Superior temporal gyrus (tissue), 1 donor: ENCODE measurements around the gene PARK7.

ENCODE experiments used
- DNase-seq: peaks from one replicate; pipeline ENCODE4 v3.0.0-alpha.2; 2016; ENCODE audit errors: extremely low spot score

PARK7 gene

GRCh38 chr1:7984811-7985210, 23.3 kb downstream of the PARK7 start:
- DNase-seq: no peak

- no peak for DNase-seq
Observed at GRCh38 chr1:7985851-7986612, 24.5 kb downstream of the PARK7 start.

GRCh38 chr1:7987528-7987927, 26.0 kb downstream of the PARK7 start:
- no peak for DNase-seq

GRCh38 chr1:7988576-7988975, 27.1 kb downstream of the PARK7 start:
- no peak for DNase-seq

GRCh38 chr1:7989762-7990428, 28.4 kb downstream of the PARK7 start:
- no peak for DNase-seq

- DNase-seq: no peak
Observed at GRCh38 chr1:7991504-7992440, 30.3 kb downstream of the PARK7 start.

GRCh38 chr1:7992885-7993284, 31.4 kb downstream of the PARK7 start:
- no peak for DNase-seq

GRCh38 chr1:7993593-7994479, 32.3 kb downstream of the PARK7 start:
- DNase-seq: no peak

- no peak for DNase-seq
Observed at GRCh38 chr1:7994827-7995226, 33.3 kb downstream of the PARK7 start.

GRCh38 chr1:7995437-7995836, 33.9 kb downstream of the PARK7 start:
- no peak for DNase-seq

- DNase-seq: no peak
Observed at GRCh38 chr1:8002329-8002910, 40.9 kb downstream of the PARK7 start.

- DNase-seq: no peak
Observed at GRCh38 chr1:8002921-8003320, 41.4 kb downstream of the PARK7 start.

- DNase-seq: peak; percentile 51
Observed at GRCh38 chr1:8003438-8004112, 42.1 kb downstream of the PARK7 start.

GRCh38 chr1:8004113-8004802, 42.7 kb downstream of the PARK7 start:
- peak; percentile 78 for DNase-seq

- no peak for DNase-seq
Observed at GRCh38 chr1:8004803-8005573, 43.5 kb downstream of the PARK7 start.

- no peak for DNase-seq
Observed at GRCh38 chr1:8006037-8006963, 44.8 kb downstream of the PARK7 start.

- no peak for DNase-seq
Observed at GRCh38 chr1:8009043-8010002, 47.8 kb downstream of the PARK7 start.
